ENCODE results near the gene EPB41.
"Not testable (repeated sequence)": the region's sequence is repeated elsewhere in the genome, so short reads cannot be mapped to it uniquely, and the experiment has no call there.

Gene EPB41

DNA sequence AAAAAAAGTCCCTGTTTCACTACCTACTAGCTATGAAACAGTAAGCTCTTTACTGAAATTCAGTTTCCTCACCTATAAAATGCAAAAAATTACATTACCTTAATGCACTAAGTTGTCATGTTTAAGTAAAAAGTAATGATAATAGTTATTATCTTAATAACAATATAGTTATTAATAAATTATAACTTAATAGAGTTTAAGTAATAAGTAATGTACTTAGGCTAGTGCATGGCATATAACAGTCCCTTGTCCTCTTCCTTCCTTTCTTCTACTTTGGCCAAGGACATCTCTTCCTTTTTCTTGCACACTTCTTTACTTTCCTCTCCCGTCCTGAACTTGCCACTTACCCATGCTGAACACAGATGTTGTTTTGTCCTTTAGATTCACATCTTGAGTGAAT, 200.3 kb downstream of the EPB41 start:
- no peak for DNase-seq

DNA sequence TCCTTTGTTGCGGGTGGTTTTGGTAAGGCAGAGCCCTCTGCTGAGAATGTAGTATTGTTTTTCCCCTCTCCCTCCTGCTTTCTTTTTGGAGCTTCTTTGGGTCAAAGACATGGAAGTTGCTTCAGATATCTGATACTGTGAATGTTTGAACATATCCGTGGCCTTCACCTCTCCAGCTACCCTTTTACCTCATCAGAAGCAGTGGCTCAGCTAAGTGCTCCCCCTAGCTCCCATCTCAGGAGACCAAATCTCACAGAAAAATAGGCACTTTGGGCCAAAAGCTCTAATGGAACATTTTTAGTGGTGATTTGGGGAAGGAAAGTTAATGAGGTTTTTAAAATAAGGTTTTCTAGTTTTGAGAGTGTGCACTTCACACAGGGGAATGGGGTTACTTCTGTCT, 203.0 kb downstream of the EPB41 start:
- no peak for DNase-seq

DNA sequence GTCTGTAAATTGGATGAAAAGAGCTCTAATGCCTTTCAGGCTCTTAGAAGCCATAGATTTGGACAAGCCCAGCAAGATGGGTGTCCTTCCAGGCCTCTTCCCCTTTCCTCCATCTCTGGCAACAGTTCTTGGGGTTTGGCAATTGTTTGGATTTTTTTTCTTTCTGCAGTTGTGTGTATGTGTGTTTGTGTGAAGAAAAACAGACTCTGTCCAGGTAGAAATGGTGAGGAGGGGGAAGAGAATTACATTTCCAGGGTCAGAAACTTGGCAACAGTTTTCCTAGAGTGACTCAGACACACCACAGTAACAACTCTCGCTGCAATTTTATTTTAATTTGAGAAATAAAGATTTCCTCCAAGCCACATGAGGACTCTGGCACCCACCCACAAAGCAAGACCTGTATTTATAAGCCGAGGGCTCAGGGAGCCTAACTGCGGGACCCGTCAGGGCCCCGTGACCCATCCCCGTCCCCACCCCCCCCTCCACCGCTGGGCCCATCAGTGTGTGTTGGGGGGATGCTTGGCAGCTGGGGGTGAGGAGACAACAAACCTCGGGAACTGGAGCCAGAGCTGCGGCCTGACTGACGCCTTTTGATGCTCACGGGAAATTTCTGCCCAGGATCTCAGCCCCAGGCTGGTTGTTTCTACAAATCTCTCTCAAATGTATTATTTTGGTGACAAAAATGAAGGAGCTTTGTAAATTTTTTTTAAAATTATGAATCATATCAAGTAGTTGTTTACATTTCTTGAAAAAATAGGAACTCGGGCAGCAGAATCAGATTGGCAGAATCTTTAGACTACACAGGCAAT, 205.0 kb downstream of the EPB41 start:
- DNase-seq = no peak

DNA sequence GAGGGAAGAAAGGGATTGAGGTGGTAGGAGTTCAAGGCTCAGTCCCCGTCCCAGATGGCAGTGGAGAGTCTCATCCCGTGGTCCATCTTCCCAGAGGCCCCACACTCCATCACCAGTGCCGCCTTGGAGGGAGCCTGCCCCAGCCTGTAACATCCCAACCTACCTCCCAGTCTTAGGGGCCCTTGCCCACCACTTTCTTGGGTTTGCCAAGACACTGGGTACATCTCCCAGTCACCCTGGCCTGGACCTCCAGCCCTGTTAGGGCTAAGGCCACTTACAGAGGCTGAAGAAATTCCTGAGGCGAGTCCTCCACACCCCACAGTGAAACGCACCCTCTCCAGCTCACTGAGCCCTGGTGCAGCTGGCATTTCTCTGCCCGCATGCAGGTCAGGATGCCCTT, 206.0 kb downstream of the EPB41 start:
- DNase-seq = no peak

- DNase-seq = peak; percentile 68 to 80
Measured at GRCh38 chr1:29120947-29121485, 206.6 kb downstream of the EPB41 start.

- DNase-seq = peak in 1 of 2 donors; percentile 25
Measured at GRCh38 chr1:29121516-29121935, 207.2 kb downstream of the EPB41 start.

DNA sequence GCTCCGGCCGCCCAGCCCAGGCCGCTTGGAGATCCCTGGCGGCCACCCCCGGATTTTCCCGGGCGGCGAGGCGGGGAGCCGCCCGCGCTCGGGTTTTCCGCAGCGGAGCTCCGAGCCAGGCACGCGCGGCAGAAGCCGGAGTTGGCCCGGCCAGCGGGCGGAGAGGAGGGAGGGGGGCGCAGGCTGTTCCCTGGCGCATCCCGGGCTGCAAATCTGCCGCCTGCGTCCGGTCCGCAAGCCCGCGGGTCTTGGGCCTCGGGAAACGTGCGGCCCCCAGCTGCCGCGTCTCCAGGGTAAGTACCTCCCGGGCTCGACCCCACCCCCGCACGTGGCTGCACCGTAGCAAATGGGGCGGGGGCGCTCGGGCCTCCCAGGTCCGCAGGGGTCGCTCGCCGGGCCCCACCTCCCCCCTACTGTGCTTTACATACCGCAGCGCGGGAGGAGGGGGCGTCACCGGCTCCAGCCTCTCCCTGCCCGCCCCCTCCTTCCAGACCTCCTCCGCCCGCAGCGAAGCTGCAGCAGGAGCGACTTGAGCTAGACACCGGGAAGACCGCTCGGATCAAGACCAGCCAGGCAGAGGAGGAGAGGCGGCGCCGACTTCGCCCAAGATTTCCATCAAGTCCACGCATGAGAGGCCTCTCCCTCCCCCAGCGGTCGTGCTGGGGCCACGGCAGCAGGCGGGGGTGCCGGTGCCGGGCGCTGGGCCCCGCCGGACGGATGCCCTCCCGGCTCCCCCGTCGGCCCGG, 207.7 kb downstream of the EPB41 start:
- peak in 1 of 2 donors; percentile 39 for DNase-seq

GRCh38 chr1:29122682-29123052, 208.3 kb downstream of the EPB41 start:
- DNase-seq = peak in 1 of 2 donors; percentile 24

GRCh38 chr1:29123053-29123886, 208.9 kb downstream of the EPB41 start:
- peak in 1 of 2 donors; percentile 47 for DNase-seq

DNA sequence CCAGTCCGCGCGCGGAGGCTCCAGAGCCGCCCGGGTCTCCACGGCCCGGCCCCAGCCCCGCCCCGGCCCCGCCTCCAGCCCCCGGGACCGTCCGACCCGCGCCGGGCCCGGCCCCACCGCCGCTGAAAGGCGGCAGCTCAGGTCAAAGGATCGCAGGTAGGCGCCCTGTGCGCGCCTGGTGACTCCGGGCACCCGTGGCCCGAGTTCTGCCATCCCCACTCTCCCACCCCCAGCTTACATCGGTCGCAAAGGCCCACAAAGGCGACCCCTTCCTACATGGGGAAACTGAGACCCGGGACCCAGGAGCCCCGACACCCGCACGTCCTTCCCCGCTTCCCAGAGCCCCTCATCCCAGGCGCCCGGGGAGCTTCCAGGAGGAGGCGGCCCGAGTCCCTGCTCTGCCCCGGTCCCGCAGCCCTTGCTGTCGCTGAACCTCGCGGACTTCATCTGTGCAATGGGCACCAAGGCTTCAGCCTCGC, 209.6 kb downstream of the EPB41 start, which contains the start of gene TMEM200B:
Gene TMEM200B (minus strand): TSS at position 17 of the 479 bp plus-strand sequence. CDS start 2,075 bp downstream, outside the sequence.
- DNase-seq = peak in 1 of 2 donors; percentile 44

- peak; percentile 66 to 77 for DNase-seq
Measured at GRCh38 chr1:29124366-29125236, 210.2 kb downstream of the EPB41 start.

DNA sequence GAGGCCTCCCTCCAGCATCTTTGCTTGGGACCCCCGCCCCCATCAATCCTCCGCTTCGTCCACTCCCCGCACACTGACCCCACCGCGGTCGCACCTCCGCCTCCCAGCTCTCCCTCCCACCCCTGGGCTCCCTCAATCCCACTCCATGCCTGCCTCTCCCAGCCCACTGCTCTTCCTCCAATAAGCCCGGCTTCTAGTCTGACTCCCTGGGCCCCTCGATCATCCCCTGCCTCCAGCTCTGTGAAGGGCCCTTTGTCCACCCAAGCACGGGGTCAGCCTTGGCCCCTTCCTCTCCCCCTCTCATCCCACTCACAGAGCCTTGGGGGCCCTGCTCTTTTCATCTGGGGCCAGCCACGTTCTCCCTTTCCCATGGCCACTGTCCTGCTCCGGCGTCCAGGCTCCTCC, 210.9 kb downstream of the EPB41 start:
- DNase-seq = no peak

- no peak for DNase-seq
Measured at GRCh38 chr1:29125788-29126187, 211.4 kb downstream of the EPB41 start.

GRCh38 chr1:29126198-29126597, 211.8 kb downstream of the EPB41 start:
- DNase-seq = no peak

- DNase-seq = no peak
Measured at GRCh38 chr1:29128739-29129138, 214.4 kb downstream of the EPB41 start.

DNA sequence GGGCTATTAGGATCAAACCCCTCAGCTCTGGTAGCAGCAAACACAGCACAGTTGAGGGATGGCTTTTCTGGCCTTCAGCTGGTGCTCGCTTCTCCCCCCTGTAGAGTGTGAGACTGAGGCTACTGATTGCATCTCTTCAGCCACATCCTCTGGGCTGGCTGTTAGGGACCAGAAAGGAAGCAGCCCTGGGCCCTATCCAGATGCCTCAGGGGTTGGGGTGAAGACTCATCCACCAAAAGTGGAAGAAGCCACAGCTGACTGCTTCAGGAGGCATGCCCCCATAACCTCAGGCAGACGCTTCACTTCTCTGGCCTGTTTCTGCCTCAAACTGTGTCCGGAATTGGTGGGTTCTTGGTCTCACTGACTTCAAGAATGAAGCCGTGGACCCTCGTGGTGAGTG, 215.5 kb downstream of the EPB41 start:
- DNase-seq = no peak

DNA sequence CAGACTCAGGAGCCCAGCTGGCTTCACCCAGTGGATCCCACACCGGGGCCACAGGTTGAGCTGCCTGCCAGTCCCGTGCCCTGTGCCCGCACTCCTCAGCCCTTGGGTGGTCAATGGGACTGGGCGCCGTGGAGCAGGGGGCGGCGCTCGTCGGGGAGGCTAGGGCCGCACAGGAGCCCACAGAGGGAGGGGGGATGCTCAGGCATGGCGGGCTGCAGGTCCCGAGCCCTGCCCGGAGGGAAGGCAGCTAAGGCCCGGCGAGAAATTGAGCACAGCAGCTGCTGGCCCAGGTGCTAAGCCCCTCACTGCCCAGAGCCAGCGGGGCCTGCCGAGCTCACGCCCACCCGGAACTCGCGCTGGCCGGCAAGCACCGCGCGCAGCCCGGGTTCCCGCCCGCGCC, 216.7 kb downstream of the EPB41 start:
- DNase-seq = not testable (repeated sequence)

DNA sequence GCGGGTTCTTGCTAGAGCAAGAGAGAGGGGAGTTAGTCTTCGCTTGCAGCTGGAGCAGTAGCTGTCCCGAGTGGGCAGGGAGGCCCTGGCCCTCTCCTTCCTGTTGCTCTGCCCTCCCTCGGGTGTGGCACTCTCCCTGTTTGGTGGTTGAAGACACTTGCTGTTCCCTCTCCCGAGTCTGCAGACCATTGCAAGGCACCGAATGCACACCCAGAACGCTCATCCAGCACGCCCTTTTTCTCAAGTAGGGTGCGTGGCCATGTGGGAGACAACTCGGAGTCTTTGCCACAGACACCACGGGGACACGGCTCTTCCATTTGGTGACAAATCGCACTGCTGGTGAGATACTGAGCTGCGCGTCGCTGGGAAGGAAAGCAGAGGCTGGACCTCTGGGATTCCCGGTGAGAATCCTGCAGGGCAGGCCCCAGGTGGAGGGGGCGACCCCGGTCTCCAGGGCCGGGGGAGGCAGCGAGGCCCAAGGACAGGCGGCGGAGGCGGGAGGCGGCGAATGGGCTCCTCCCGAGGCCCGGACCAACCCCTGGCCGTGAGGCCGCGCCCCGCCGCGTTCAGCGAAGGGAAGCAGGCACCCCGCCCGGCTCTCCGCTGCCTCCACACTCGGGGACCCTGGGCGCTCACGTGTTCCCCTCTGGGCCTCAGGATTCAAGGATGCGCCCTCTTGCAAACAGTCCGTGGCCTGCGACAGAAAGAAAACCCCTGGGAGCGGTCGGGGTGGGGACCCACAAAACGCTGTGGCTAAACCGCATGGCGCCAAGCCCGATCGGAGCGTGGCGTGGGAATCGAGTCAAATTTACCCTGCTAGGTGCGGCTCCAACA, 219.7 kb downstream of the EPB41 start:
- no peak for DNase-seq

- no peak for DNase-seq
Measured at GRCh38 chr1:29134695-29135028, 220.3 kb downstream of the EPB41 start.

- DNase-seq = no peak
Measured at GRCh38 chr1:29136391-29136915, 222.1 kb downstream of the EPB41 start.

GRCh38 chr1:29142714-29143113, 228.3 kb downstream of the EPB41 start:
- DNase-seq = no peak

Data from stimulated activated CD4-positive, alpha-beta T cell treated with anti-CD3 and anti-CD28 coated beads, Interleukin-2, amount 100 ng/mL, for 24 hours (primary cell).